Breast epithelium (tissue), 3 donors: Measurements from ENCODE around the gene GYPB.
"Not testable (repeated sequence)": the region's sequence is repeated elsewhere in the genome, so short reads cannot be mapped to it uniquely, and the experiment has no call there.

ENCODE experiments used
- POLR2A ChIP-seq: fragments of 450-650 bp; IDR thresholded peaks from one replicate; pipeline ENCODE4 v1.6.1; 2016; ENCODE audit warnings: antibody characterized with exemption, mild to moderate bottlenecking, moderate library complexity
- POLR2AphosphoS5 ChIP-seq, 3 donors: sonication (generic); formaldehyde crosslinking; IDR thresholded peaks; one replicate each; pipeline ENCODE4 v1.6.1; 2017; ENCODE audit warnings: antibody characterized with exemption in 3 of 3
- TF ChIP-seq, protein P1 (sequence below), 3 donors: fragments of 450-650 bp; IDR thresholded peaks; one replicate each; pipeline ENCODE4 v1.5.1; 2016 to 2017; ENCODE audit warnings: antibody characterized with exemption in 3 of 3, mild to moderate bottlenecking in 3 of 3, moderate library complexity in 3 of 3

- not testable (repeated sequence) for TF ChIP-seq POLR2A; POLR2AphosphoS5 (IDR thresholded peaks at IDR 0.05)
- TF ChIP-seq, protein P1, sequence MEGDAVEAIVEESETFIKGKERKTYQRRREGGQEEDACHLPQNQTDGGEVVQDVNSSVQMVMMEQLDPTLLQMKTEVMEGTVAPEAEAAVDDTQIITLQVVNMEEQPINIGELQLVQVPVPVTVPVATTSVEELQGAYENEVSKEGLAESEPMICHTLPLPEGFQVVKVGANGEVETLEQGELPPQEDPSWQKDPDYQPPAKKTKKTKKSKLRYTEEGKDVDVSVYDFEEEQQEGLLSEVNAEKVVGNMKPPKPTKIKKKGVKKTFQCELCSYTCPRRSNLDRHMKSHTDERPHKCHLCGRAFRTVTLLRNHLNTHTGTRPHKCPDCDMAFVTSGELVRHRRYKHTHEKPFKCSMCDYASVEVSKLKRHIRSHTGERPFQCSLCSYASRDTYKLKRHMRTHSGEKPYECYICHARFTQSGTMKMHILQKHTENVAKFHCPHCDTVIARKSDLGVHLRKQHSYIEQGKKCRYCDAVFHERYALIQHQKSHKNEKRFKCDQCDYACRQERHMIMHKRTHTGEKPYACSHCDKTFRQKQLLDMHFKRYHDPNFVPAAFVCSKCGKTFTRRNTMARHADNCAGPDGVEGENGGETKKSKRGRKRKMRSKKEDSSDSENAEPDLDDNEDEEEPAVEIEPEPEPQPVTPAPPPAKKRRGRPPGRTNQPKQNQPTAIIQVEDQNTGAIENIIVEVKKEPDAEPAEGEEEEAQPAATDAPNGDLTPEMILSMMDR (IDR thresholded peaks at IDR 0.05), result not testable (repeated sequence)
These were observed 63.9 kb downstream of the GYPB start for GRCh38 chr4:143955306-143955705.
